ENCODE results near the gene FNBP1L.

GRCh38 chr1:93420400-93420799 is 27.5 kb upstream of the FNBP1L start:
- no peak for TF ChIP-seq CTCF (IDR thresholded peaks at IDR 0.05)
- TF ChIP-seq EZH2 (IDR thresholded peaks at IDR 0.05; ENCODE audit: borderline replicate concordance, insufficient read depth, low read depth, low read length, poor library complexity, severe bottlenecking) = no peak
